ENCODE results near the gene PPP1R9A.

PPP1R9A gene

DNA sequence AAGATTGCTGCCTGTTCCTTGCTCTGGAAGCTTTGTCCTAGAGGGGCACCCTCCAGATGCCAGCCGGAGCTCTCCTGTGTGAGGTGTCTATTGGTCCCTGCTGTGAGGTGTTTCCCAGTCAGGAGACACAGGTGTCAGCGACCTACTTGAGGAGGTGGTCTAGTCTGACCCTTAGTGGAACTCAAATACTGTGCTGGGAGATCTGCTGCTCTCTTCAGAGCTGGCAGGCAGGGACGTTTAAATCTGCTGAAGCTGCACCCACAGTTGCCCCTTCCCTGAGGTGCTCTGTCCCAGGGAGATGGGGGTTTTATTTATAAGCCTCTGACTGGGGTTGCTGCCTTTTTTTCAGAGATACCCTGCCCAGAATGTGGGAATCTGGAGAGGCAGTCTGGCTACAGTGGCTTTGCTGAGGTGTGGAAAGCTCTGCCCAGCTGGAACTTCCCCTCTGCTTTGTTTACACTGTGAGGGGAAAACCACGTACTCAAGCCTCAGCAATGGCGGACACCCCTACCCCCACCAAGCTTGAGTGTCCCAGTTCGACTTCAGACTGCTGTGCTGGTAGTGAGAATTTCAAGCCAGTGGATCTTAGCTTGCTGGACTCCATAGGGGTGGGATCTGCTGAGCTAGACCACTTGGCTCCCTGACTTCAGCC, 119.2 kb downstream of the PPP1R9A start:
- no peak for DNase-seq (ENCODE audit: extremely low read depth in 1 of 2, low read depth in 1 of 2)

DNA sequence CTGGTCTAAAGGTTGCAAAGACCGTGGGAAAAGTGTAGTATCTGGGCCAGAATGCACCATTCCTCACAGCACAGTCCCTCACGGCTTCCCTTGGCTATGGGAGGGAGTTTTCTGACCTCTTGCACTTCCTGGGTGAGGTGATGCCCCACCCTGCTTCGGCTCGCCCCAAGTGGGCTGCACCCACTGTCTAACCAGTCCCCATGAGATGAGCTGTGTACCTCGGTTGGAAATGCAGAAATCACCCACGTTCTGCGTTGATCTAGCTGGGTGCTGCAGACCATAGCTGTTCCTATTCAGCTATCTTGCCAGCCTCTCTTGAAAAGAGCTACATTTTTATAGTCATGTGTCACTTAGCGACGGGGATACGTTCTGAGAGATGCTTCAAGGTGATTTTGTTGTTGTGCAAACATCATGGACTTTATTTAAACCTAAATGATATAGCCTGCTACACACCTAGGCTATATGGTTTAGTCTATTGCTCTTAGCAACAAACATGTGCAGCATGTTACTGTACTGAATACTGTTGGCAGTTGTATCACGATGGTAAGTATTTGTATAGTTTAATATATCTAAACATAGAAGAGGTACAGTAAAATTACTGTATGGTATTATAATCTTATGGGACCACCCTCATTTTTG, 120.0 kb downstream of the PPP1R9A start:
- DNase-seq (ENCODE audit: extremely low read depth in 1 of 2, low read depth in 1 of 2): no peak

DNA sequence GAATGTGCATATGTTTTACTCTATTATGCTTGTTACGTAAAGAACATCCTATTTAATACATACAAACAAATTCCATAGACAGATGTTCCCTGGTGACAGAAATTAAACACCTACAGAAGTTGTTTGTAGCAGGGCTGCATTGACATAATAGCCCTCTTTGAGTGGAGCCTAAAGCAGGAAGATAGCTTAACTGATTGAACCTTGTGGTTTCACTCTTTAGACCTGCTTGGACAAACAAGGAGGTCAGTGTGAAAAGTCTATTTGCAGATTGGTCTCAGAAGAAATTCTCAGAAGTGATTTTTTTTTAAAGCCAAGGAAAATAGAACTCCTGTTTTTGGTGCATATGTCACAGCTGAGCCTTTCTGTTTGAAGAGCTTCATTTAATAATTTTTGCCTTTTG, 121.3 kb downstream of the PPP1R9A start:
- no peak for DNase-seq (ENCODE audit: extremely low read depth in 1 of 2, low read depth in 1 of 2)

DNA sequence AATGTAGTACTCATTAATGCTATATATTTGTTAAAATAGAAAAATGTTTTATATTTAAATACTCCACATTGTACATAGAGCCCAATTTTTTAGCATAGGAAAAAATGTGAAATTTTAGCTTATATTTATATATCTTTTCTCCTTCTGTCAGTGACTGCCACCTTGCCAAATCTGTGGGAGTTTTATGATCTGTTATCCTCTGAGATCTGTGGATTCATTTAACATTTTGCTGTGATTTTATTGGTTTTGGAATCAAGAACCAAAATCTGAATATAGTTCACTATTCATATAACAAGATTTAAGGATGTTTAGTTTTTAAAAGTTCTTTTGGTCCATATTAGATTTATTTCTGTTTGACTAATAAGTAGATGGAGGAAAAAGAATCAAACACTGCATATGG, 127.9 kb downstream of the PPP1R9A start:
- no peak for DNase-seq (ENCODE audit: extremely low read depth in 1 of 2, low read depth in 1 of 2)

DNA sequence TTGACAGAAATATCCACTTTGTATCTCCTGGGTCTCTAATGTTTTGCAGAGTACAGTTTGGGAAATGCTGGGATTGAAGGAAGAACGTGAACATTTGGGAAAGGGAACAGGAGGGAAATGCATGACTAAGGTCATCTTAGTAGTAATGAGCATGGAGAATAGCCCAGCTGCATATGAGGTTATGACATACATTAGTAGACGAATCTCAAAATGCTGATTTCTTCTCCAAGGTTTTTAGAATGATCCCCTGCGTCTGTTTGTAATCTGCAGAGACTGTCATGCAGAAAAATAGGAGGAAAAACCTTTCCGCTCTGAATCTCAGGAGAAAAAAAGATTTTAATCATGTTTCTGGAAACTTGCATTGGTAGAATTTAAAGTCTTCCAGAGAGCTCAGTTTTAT, 133.6 kb downstream of the PPP1R9A start:
- no peak for DNase-seq (ENCODE audit: extremely low read depth in 1 of 2, low read depth in 1 of 2)

DNA sequence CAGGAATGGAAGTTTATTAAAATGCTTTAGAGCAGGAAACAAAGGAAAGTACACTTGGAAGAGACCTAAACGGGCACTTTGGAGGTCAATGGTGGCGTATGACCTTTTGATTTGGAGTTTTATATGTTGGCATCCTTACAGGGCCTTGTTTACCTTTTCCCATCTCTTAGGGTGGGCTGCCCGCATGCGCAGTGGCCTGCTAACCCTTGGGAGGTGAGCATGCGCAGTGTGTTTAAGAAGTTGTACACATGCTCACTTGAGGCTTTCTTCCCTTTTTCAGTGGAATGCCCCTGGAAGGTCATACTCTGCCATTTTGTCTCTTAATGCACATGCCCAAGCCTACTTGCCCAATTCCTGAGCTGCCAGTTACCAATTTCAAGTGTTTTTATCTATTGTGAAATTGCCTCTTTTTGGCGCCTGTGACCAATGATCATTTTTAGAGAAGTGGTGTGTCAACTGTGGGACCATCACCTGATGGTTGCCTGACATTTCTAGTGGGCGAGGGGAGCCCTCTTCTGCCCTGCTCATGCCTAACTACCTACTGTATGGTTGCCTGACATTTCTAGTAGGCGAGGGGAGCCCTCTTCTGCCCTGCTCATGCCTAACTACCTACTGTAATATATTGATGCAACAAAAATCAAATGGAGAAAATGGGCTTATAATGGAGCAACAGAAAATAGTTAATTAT, 138.0 kb downstream of the PPP1R9A start:
- no peak for DNase-seq (ENCODE audit: extremely low read depth in 1 of 2, low read depth in 1 of 2)

DNA sequence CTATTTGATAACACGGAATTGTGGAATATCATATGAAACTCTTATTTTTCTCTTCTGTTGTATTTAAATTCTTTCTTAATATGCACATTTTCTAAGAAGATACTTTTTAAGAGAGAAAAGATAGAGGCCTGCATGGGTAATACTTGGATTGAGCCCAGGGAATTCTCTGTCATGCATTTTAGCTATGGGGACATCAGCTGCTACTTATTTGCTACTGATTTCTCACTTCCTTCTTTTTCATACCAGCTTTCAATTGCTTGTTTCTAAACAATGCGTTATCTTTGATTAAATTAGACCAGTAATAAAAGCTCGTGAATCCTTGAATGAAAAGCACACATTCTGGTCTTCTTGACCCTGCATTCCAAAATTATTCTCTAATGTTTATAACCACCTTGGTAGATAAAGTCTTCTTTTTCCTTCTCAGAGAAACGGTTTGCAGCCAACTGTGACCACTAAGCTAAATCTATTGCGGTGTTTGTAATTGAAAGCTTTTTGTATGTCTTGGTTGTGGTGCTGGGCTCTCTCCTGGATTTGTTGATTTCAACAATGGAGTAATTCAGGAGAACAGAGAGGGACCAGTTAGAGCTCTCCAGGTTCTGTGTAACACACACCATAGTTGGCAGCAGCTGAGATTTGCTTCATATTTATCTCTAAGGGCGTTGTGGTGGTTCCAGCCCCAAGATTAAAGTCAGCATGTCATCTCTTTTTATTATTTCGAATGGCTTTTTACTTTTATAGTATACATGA, 139.3 kb downstream of the PPP1R9A start:
- DNase-seq (ENCODE audit: extremely low read depth in 1 of 2, low read depth in 1 of 2): no peak

DNA sequence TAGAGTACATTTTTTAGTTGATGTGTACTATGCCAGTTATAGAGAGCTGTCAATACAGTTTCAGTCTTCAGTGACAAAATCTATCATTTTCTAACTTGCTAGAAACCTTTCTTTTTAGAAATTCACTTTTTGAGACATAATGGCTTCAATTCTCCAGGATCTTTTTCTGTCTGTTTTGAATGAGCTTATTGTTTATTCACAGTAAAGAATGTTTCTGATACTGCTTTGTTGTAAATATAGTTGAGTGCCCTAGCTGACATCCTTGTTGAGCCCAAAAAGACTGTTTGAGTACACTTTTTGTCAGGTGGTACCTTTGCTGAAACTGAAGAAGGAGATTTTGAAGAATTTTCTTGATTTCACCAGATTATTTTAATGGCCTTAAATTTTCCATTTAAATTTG, 139.9 kb downstream of the PPP1R9A start:
- no peak for DNase-seq (ENCODE audit: extremely low read depth in 1 of 2, low read depth in 1 of 2)

DNA sequence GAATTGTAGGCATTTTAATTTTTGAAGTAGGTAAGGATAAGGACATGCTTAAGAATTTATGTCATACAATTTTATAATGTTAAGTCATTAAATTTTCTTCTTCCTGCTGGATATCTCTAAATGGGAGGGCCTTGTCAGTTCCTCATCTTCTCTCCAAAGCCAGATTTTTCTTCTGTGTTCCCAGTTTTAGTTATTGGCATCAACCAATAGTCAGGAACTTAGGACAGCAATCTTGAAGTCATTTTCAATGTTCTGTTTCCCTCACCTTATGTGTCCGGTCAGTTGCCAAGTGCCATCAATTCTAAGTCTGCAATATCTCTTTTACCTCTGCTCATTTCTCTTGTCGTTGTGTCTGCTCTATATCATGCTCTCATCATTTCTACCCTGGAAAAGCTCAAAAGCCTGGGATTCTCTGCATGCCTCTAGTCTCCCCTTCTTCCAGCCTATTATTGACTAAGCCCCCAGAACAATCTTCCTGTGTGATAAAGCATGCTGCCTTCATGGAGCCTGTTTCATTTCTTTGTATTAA, 145.2 kb downstream of the PPP1R9A start:
- no peak for DNase-seq (ENCODE audit: extremely low read depth in 1 of 2, low read depth in 1 of 2)

DNA sequence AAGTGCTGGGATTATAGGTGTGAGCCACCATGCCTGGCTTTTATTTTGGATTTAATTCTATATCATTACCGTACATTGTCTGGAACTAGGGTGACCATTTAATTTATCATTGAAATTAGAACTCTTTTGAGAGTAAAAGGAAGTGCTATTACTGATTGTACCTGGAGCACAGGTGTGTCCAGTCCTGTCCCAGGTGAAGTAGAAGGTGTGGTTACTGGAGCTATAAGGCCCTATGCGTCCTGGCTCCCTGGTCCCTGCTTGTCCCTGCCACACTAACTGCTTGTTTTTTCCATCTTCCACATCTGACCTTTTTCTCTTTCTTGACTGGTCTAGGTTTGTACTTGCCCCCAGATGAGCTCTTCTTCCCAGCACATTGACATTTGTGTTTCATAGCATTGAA, 147.0 kb downstream of the PPP1R9A start:
- DNase-seq (ENCODE audit: extremely low read depth in 1 of 2, low read depth in 1 of 2): no peak

DNA sequence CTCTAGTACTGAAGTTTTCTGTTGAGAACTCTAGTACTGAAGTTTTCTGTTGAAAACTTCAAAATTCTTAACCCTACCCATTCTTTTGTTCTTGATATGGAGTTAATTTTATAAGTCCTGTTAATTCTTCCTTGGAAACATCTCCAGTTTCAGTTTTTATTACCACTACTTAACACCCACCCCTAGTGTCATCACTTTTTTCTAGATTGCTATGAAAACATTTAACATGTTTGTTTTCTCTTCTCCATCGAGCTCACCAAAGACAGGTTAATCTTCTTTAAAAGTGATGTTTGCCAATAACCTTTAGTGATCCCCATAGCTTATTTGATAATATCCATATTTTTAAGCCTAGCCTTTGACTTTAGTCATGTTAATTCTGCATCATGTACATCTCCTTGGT, 147.9 kb downstream of the PPP1R9A start:
- no peak for DNase-seq (ENCODE audit: extremely low read depth in 1 of 2, low read depth in 1 of 2)

DNA sequence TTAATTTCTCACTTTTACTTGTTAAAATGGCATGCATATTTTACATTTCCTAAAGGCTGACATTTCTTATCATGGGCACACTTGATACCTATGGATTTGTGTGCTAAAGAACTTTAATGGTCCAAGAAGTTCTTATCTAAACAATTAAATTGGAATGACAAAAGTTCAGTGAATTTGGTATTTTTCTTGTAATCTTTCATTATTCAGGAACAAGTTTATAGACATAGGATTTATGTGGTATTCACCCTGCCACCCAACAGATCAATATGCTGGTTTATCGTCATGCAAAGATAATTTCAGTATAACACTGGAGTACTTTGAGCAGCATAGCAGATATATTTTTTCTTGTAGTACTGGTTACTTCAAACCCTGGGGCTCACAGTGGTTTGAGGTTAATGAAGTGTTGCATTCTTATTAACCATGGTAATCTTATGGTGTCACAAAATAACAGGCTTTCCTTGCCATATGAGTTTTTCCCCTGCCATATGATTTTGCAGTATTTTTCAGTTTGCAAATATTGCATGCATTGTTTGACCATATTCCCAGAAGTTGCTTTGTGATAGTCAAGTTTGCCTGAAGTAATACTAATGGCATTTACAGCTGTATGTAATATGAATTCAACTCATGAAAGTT, 148.8 kb downstream of the PPP1R9A start:
- DNase-seq (ENCODE audit: extremely low read depth in 1 of 2, low read depth in 1 of 2): no peak

DNA sequence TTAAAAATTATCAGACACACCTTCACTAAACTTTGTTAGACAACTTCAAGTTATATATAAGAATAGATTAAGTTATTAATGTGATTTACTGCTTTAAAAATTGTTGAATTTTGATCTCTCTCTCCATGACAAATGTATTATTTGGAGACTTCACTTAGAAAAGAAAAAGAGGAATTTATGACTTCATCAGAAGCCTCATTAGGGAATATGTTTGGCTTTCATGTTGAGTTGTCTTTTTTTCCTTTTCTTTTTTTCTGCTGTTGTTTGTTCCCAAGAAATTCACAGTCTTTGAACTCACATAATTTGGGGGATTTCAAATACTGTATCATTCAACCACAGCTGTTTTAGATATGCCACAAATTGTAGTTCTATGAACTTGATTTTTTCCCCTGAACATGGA, 149.5 kb downstream of the PPP1R9A start:
- DNase-seq (ENCODE audit: extremely low read depth in 1 of 2, low read depth in 1 of 2): no peak

DNA sequence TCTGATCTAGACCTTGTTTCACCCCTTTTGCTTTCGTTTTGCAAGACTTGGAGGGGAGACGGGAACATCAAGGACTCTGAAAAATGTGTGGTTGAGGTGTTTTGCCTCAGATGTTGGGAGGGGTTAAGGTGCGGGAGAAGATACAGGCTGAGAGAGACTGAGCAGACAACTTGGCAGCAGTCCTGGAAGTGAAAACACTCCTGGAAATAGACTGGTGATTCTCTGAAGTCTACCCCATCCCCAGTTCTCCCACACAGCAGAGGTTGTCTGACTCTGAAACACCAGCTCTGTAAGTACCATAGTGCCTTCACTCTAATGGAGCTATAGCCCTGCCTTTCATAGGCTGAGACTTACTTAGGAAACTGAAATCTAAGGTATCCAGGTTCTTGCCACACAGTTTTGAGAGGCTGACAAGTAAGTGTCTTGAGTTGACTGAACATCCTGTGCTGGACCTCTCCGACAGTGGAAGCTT, 152.5 kb downstream of the PPP1R9A start:
- DNase-seq (ENCODE audit: extremely low read depth in 1 of 2, low read depth in 1 of 2): no peak

DNA sequence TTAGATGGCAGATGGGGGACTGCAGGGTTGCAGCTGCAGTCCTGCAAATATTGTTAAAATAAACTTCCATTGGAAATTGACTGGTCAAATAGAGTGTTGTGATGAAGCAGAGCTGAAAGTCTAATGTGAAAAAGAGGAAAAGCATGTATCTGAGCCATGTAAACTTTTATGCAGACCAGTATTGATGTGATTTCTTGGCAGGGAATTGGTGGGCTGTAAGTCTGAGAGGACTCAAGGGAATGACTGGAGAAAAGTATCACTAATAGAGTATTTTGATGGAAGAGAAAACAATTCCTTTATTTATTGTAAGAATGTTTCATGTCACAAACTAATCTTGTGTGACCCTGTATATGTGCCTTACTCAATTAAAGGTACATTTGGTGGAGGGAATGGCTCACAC, 155.5 kb downstream of the PPP1R9A start:
- no peak for DNase-seq (ENCODE audit: extremely low read depth in 1 of 2, low read depth in 1 of 2)

DNA sequence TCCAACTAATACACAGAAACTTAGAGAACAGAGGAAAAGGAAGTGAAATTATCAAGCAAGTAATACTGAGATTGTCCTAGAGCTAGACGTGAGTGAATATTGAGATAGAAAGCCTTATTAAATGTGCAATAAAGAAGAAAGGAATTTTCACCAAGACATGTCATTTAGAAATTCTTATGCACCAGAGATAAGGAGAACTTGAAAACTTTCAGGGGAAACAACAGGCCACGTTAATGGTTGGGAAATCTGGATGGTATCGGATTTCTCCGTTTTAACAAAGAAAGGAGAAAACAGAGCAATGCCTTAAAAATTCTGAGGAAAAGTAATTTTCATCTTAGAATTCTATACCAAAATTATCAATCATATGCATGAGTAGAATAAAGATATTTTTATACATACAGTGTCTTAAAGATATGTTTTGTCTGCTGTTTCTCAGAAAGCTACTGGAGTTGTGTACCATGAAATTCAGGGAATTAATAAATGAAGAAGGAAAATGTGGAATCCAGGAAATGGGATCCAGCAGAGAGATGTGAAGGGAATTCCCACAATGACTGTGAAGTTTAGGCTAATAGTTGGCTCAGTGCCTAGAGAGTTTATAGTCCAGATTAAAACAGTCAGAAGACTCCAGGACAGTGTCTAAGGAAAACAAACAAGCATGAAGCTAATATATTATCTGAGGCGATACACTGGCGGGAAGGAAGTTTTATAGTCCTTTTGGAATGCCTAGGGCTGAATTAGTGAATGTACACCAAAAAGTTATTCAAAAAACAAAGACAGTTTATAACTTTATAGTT, 159.5 kb downstream of the PPP1R9A start:
- DNase-seq (ENCODE audit: extremely low read depth in 1 of 2, low read depth in 1 of 2): no peak

DNA sequence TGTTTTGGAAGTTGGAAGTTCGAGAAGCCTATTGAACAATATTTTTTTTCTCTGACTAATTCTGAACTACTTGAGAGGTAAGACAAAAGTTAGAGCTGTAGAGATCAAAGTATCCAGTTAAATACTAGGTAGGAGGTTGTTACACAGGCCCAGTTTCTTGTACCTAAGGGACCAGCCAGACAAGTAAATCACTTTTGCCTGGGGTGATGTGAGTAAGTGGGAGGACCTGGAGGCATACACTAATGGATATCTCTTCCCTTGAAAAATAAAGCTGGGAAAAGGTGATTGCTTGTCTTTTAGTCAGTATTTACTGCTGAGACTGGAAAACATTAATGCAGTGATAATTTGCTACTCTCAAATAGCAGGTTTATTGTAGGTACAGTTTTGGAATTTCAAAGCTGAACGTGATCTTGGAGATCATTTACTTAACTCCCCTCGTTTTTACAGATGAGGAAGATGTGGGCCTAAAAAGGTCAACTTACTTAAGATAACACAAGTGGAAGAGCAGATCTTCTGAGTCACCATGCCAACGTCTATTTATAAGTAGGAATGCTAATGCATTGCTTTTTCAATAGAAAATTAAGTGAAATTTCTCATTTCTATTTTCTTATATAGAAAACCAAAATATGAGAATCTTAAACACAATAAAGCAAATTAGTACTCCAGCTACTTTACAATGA, 181.3 kb downstream of the PPP1R9A start:
- DNase-seq (ENCODE audit: extremely low read depth in 1 of 2, low read depth in 1 of 2): no peak

DNA sequence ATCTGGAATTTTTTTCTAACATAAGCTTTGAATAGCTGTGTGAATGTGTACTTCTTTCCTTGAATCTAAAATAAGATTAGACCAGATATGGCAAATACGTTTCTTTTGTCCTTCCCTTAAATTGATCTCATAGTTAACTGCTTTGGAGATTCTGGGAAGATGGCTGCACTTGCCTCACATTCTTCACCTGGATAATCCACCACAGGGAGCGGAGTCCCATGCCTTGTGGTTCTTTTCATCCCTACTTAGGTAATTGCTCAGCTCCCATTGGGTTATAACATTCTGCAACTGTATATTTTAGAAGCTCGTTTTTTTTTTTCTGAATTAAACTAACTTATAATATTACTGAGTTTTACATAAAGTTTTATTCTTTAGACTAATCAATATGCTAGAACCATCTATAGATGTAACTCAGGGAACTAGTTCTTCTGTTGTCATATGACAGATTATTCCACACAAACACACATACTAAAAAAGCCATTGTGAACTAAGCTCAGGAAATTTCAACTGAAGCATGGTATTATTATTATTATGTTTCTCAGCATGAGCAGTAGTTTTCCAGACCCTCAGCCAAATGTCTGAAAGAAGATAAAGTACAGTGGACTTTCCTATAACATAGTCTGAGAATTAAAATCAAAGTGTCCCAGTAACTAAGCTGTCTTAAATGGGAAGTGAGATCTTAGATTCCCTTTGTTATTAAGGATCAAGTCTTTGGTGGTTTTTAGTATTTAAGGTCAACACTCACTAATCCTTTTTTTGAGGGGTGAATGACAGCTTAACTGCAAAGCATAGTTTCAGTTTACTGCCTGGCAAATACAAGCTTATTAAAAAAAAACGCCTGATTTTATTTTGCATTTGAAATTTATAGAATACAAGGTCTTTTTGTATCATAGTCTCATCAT, 182.3 kb downstream of the PPP1R9A start:
- no peak for DNase-seq (ENCODE audit: extremely low read depth in 1 of 2, low read depth in 1 of 2)
